Stimulated activated CD8-positive, alpha-beta memory T cell treated with anti-CD3 and anti-CD28 coated beads, Interleukin-15, amount 100 ng/mL, for 48 hours (primary cell): ENCODE measurements around the gene ID3.

ENCODE experiments used
- DNase-seq, 2 donors: peaks; one replicate each; pipeline ENCODE4 v3.0.0-alpha.2; 2020; ENCODE audit warnings: low read depth in 2 of 2

Gene ID3, protein sequence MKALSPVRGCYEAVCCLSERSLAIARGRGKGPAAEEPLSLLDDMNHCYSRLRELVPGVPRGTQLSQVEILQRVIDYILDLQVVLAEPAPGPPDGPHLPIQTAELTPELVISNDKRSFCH

DNA sequence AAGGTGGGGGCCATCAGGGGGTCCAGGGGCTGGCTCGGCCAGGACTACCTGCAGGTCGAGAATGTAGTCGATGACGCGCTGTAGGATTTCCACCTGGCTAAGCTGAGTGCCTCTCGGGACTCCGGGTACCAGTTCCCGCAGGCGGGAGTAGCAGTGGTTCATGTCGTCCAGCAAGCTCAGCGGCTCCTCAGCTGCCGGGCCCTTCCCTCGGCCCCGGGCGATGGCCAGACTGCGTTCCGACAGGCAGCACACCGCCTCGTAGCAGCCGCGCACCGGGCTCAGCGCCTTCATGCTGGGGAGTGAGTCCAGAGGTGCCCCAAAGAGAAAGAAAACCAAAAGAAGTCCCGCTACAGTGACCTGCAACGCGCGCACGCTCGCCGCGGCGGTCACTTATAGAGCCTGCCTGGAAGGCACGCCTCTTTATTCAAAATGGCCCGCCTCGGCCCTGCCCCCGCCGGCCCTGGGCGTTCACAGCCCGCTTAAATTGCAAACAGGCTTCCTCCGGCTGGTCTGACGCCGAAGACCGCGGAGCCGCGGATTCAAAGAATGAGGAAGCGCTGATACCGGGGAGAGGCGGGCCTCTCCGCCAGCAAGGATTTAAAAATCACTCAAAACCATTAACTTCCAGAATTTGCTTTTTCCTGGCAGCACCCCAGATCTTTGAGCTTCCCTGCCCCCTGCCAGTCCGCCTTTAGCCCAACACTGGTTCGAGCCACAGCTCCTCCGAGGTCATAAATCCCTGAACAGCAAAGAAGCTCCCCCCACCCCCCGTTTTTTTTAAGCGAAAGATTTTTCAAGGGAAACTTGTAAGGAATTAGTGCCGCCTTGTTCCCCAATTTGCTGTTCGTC lies at the start of gene ID3:
TSS of gene ID3 (minus strand) at position 366 of the 849 bp plus-strand sequence. CDS start at position 291, 75 bp downstream.
- DNase-seq, result peak; percentile 87 to 90

DNA sequence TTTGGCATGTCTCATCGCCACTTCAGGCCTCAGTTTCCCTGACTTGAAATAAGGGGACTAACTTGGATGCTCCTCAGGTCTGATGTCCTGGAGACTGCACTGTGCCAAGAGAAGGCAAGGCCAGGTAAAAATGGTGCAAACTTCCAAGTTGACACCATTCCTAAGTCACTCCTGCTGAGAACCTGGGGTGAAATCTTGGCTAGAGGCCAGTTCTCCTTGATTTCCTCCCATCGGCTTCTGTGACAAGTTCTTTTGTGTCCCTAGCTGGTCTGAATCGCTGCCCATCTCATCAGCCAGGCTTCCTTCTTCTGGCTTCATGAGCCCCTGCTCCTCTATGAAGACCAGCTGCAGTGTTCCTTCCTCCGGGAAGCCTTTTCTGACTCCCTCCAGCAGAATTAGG lies 48.6 kb upstream of the ID3 start:
- DNase-seq, result no peak

DNA sequence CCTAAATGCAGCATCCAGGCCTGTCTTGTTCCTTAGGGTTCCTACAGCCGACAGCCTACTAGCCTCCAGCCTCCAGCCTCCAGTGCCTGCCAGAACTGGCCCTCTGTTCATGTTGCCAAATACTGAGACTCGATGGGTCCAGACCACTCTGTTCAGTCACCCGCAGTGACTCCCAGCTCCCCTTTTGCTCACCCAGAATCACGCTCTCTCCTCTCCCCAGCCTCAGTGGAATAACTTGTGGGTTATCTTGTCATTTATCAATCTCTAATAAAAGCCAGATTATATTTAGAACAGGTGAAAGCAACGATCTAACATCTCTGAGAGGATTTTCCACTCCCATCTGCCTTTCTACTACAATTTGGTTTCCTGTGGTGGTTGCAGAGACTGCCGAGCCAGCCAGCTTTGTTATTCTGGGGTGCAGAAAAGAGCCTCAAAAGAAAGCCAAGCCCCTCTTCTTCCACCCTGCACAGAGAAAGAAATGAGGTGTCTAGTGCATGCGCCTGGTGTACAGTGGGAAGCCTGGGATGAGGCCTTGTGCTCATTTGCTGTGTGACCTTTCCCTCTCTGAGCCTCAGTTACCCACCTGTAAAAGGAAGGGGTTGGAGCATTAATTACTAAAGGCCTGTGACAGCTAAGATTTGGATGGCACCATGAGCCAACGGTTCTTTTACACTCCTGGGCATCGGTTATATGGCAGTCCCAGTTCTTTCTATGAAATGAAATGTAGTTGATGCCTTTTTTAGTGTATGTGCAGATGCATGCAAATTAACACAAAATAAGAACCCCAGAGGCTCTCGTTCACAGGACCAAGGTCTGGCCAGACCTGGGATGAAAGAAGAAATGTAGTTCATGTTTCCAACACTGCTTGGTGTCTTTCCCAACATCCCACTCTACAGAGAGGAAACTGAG lies 42.9 kb upstream of the ID3 start:
- DNase-seq, result no peak

DNA sequence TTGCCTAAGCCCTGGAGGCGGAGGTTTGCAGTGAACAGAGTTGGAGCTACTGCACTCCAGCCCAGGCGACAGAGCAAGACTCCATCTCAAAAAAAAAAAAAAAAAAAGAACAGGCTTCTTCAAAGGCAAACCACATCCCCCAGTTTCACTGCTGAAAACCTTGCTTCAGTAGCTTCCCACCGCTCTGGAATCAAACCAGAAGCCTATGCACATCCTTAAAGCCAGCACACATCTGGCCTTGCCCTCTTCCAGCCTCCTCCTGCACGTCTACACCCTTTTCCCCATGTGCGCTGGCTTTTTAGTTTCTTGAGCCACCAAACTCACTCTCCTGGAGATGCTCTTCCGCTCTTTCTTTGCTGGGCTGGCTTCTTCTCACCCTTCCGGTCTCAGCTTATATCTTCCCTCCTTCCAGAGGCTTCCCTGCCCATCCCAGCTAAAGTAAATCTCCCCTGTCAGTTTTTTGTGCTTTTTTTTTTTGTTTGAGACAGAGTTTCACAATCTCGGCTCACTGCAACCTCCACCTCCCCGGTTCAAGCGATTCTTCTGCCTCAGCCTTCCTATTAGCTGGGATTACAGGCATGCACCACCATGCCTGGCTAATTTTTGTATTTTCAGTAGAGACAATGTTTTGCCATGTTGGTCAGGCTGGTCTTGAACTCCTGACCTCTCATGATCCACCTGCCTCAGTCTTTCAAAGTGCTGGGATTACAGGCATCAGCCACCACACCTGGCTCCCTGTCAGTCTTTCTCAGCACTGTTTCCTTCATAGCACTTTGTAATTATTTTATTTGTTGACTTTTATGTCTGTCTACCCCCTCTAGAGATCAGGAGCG lies 42.0 kb upstream of the ID3 start:
- DNase-seq, result no peak

DNA sequence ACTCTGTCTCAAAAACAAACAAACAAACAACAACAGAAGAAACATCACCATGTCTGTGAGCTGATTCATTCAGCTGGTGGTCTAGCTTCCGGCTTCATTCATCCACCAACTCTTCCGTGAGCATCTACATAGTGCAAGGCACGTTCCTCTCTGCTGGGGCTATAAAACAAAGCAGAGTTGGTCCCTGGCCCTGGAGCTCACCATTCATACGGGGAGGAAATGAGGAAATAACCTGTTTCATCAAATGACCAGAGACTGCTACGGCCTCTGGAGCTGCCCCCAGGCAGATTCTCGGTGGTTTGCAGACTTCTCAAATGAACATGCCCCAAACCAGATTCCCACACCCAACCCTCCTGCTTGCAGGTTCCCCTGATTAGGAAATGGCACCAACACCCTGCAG lies 41.0 kb upstream of the ID3 start:
- no peak for DNase-seq

DNA sequence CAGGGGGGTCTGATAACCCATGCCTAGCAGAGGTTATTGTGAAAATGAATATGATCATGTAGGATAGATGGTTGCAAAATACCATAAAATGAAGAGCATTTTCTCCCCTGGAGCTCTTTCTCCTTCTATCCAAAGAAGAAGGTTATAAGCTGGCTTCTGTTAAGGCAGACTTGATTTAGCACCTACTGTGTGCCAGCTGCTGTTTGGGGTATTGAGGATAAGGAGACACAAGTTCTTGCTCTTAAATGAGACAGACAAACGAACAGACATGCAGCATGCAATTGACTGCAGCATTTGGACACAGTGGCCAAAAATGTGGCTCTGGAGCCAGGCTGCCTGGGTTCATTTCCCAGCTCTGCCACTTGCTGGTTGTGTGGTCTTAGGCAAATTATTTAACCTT lies 39.8 kb upstream of the ID3 start:
- no peak for DNase-seq

DNA sequence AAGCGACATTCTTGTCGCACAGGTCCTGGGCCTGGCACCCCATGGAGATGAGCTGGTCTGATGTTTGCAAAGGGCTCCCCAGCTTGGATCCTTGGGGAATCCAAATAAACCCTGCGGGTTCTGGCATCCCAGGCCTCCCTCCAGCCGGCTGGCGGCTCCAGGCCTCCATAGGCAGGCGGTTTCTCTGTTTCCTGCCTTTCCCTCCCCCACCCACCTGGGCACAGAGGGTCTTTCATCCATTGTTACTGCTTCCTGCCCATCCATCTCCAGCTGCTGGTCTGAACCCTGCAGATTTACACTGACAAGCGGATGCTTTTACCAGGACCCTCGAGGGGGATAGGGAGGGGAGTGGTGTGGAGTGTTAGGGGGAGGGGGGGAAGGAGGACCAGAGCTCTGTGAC lies 39.1 kb upstream of the ID3 start:
- no peak for DNase-seq

DNA sequence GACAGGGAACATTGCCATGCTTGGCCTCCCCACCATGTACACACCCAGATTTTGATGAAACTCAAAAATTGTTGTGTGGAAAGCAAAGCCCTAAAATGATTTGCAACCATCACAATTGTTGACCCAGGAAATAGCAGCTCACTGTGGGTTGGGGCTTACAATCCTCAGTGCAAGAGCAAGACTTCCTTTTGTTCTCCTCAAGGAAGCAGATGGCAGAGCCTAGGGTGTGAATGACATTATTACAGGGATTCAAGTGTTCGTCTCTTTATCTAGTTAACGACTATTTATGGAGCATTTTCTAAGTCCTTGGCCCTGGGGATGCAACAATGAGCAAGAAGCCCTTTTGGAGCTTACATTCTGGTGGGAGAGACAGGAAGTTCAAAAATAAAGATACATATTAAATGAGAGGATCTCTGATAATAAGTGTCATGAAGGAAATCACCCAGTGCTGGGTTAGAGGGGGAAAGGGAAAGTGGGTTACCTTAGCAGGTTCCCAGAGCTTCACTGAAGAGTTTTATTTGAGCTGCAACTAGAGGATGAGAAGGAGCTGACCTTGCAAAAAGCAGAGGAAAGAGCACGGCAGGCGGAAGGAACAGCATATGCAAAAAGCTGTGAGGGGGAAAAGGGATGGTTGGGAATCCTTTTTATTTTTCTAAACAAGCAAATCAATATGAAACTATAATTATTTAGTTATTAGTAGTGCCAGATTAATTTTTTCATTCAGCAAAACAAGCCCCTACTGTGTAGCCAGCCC lies 38.5 kb upstream of the ID3 start:
- no peak for DNase-seq

DNA sequence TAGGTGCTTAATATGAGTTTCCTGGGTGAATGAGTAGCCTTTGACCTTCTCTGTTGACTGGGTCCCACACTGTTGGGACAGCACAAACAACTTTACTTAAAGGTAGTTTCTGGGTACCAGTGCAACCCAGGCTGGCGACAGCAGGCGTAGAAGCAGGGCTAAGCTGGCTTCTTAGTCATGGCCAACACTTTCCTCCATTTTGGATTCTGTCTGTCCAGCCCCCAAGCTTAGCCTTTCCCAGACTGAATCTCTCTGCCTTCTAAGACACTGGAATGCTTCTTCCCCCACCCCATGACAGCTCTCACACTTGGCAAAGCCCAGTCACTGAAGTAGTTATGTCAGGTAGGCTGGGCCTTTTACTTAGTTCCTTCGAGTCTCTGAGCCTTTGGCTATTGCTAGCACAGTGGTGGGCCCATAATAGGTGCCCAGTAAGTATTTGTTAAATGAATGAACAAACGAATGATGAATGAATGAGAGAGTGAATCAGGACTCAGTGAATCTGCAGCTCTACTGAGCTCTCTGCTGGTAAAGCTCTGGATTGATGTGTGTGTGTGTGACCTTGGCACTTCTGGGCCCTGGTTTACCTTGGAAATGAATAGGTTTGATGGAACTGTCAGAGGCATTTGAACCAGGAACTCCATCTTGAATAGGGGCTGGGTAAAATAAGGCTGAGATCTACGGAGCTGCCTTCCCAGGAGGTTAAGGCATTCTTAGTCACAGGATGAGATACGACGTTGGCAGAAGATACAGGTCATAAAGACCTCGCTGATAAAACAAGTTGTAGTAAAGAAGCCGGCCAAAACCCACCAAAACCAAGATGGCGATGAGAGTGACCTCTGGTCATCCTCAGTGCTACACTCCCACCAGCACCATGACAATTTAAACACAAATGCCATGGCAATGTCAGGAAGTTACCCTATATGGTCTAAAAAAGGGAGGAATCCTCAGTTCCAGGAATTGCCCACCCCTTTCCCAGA lies 37.4 kb upstream of the ID3 start:
- DNase-seq, result no peak

DNA sequence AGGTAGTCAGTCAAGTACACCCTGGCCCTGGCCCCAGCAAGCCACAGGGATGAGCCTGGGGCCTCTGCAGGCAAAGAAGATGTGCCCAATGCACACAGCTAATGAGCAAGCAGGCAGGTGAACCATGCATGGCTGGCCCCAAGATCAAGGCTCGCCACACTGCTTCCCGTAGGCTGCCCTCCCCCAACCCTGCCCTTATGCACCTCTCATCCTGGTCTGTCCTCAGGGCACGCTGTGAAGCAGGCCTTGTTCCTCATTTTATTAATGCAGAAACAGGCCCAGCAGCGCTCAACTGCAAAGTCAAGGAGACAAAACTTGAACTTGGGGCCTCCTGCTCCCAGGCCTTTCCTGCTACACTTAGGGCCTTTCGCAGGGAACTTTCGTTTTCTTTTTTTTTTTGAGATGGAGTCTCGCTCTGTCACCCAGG lies 35.6 kb upstream of the ID3 start:
- no peak for DNase-seq

DNA sequence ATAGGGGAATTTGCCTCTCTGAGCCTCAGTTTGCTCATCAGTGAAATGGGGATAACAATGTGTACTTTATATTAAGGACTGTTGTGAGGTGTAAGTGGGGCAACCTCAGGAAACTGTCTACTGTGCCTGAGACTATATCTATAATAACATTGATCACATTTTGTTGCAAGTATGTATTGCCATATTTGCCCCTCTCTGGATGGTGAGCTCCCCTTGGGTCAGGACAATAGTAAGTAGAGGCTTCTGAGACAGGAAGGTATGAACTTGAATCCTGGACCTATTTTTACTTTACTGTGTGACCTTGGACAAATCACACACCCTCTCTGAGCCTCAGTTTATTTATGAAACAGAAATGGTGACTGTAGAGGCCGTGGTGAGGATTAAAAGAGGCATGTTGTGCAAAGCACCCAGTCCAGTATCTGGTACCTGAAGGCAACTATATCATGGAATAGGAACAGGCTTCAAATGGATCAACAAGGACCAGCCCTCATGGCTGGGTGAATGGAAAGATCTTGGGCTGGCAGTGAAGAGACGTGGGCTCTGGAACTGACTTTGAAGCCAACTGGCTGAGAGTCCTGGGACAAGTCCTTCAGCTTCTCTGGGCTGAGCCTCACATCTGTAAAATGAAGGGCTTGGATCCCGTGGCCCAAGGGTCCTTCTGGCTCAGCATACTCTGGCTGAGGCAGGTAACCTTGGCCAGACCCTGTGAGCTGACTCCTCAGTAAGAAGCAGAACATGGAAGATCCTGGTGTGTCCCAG lies 35.0 kb upstream of the ID3 start:
- no peak for DNase-seq

DNA sequence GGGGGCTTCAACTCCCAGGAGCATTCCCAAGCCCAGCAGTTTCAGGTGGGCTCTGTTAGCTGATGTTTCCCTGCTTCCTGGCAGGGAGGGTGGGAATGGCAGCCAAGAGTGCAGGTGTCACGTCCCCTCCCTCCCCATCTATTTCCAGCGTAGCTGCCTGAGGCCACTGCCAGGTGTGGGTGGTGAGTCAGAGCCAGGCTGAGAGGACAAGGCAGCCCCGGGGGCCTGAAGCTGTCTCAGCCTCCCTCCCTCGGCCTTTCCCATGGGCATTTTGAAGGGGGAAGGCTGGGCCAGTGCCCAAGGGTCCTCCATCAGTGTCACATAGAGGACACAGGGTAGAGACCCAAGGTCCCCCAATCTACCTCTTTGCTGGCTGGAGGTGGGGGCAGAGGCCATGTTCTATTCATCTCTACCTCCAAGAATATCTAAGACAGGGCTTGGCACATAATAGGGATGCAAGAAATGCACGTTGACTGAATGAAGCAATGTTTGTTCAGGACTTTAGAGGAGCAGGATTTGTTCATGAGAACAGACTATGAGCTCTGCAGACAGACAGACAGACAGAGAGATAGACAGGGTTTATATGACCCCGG lies 34.4 kb upstream of the ID3 start:
- DNase-seq, result no peak

DNA sequence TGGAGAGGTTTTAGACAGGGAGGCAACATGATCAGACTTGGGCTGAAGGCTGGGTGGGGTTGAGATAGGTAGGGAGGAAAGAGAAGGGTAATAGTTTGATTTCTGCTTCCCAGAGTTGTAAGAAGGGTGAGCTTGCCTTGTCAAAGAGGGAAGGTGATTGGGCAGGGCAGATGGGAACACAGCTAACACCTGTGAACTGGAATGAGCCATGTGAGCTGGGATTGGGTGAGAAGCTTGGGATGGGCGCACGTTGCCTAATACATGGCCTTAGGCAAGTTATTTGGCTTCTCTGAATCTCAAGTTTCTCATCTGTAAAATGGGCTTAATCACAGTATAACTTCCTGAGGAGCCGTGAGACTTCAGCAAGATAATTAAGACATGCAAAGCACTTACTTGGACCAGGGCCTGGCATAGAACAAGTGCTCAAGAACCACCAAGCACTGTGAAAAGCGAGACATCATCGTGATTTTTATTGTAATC lies 33.8 kb upstream of the ID3 start:
- DNase-seq, result no peak

DNA sequence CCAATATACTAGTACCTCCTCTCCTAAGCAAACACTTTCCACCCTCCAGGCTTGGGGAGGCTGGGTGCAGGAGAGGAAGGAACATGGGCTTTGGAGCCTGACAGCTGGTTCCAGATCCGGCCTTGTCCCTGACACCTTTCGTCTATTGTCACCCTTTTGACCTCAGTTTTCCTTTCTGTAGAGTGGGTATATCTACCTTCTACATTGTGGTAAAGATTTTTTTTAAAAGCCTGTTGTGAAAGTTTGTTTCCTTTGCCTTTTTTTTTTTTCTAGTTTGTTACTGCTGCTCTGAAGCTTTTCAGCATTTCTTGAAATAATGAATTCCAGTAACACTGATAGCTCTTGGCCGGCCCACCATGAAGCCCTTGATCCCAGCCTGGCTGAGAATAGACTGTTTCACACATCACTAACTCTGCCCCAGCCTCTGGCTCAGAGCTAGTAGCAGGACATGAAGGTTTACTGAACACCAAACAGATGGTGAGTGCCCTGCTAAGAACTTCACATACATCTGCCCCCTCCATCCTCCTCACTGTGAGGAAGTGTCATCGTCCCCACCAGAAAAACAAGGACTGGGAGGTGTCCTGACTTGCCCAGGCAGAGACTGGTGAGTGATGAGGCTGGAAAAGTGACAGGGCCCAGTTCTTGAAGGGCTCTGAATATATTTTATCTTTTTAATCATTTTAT lies 33.0 kb upstream of the ID3 start:
- no peak for DNase-seq

DNA sequence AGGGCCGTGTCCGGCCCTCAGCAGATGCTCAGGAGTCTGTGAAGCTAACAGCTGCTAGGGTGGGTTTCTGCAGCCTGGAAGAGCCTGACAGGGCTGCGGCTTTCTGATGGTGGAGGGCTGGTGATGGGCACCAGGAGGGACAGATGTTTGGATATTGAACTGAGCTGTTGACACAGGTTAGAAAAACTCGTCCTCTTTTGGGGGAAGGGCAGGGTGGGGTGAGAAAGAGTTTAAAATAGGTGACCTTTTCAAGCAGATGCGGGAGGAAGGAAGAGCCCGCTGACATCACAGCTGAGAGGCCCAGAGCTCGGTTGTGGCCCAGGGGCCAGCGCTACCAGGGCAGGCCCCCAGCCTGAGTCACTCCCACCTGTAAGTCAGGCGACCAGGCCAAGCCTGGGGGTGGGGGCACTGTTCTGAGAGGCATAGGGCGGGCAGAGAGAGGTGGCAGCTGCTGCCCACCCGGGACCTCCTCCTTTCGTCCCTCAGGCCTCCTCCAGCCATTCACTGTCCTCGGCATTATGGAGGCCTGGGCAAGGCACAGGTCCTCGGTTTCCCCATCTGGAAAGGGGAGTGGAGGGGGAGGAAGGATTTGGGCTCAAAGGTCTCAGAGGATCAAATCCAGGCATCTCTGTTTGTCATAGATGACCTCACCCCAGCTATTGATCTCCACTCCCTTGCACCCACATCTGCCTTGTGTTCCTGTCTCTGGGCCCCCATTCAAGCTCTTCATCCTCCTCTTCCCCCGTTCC lies 32.3 kb upstream of the ID3 start:
- DNase-seq, result peak; percentile 73

DNA sequence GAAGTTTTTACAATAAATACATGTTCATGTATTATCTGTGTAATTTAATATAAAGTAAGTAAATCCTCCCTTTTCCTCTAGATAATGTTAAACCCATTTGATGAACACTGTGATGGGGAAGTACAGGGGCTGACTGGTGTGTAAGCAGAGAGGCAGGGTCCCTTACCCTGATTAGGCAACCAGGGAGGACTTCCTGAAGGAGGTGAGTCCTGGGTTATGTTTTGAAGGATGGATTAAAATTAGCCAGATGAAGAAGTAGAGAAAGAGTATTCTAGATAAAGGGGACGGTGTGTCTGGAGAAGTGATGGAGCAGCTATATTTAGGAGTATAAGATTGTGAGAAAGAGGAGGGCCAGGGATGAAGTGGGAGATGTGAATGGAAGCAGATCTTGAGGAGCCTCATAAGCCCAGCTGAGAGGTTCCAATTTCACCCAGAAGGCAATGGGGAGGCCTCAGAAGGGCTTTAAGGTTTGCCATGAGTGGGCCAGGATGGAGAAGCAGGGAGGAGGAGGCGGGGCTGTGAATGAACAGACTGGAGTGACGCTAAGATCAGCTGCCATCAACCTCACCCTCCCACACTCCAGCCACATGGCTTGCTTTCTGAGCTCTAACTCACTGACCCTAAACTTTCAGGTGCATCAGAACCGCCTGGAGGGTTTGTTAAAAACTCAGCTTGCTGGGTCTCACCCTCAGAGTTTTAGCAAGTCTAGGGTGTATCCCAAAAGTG lies 30.9 kb upstream of the ID3 start:
- peak; percentile 67 to 71 for DNase-seq
